SU-DHL-6 (cell line): ENCODE data around the gene ARID5A.

Experiments used
- H2AFZ ChIP-seq: fragments of 200-600 bp; sonication (generic); 2 replicates; pipeline ENCODE4 v1.6.1; 2014; ENCODE audit warnings: low read depth, mild to moderate bottlenecking, moderate library complexity, mixed read lengths, antibody characterized with exemption, low read length; ENCODE audit not compliant: severe bottlenecking
- H3F3A ChIP-seq: fragments of 200-600 bp; shearing (Covaris generic); 2 replicates; pipeline ENCODE4 v1.6.0; 2016; ENCODE audit warnings: antibody characterized with exemption, mild to moderate bottlenecking; ENCODE audit not compliant: insufficient read depth
- H3K27ac ChIP-seq: fragments of 200-600 bp; sonication (generic); 2 replicates; pipeline ENCODE4 v1.5.1; 2016; ENCODE audit warnings: low read depth, mild to moderate bottlenecking, low read length, moderate library complexity, mixed read lengths
- H3K27me3 ChIP-seq: fragments of 200-600 bp; sonication (generic), shearing (Covaris generic); 2 replicates; pipeline ENCODE4 v1.6.0; 2014; ENCODE audit warnings: mild to moderate bottlenecking, low read length
- H3K36me3 ChIP-seq: fragments of 200-600 bp; sonication (generic); 2 replicates; pipeline ENCODE4 v1.6.1; 2014; ENCODE audit warnings: mild to moderate bottlenecking, low read length, mixed read lengths
- H3K4me2 ChIP-seq: fragments of 300-600, 200-600 bp; shearing (Covaris generic), sonication (generic); 2 replicates; pipeline ENCODE4 v1.6.0; 2014; ENCODE audit warnings: low read length, low read depth, mild to moderate bottlenecking; ENCODE audit not compliant: poor library complexity, severe bottlenecking
- H3K4me3 ChIP-seq: fragments of 200-600 bp; sonication (generic); 2 replicates; pipeline ENCODE4 v1.5.1; 2014; ENCODE audit warnings: antibody characterized with exemption, low read length, mild to moderate bottlenecking, mixed read lengths; ENCODE audit not compliant: insufficient read depth, poor library complexity, severe bottlenecking
- H3K79me2 ChIP-seq: fragments of 200-600 bp; sonication (generic); 2 replicates; pipeline ENCODE4 v1.6.1; 2014; ENCODE audit warnings: mild to moderate bottlenecking, low read length, moderate library complexity; ENCODE audit not compliant: insufficient read depth
- H3K9ac ChIP-seq: fragments of 200-600 bp; sonication (generic); 2 replicates; pipeline ENCODE4 v1.7.0; 2014; ENCODE audit warnings: mild to moderate bottlenecking, low read length
- H3K9me2 ChIP-seq: fragments of 200-600 bp; sonication (generic); replicated peaks from 2 replicates; pipeline ENCODE4 v1.6.1; 2014; ENCODE audit warnings: low read length; ENCODE audit not compliant: insufficient read depth
- H3K9me3 ChIP-seq: fragments of 200-600 bp; sonication (generic); 2 replicates; pipeline ENCODE4 v1.6.1; 2014; ENCODE audit warnings: low read length, mixed read lengths; ENCODE audit not compliant: insufficient read depth
- H4K20me1 ChIP-seq: fragments of 200-600 bp; sonication (generic); 2 replicates; pipeline ENCODE4 v1.6.1; 2014; ENCODE audit warnings: low read depth, mild to moderate bottlenecking, antibody characterized with exemption, low read length, moderate library complexity, mixed read lengths
- EZH2phosphoT487 ChIP-seq: fragments of 200-600 bp; sonication (generic), shearing (Covaris generic); conservative IDR thresholded peaks from 2 replicates; pipeline ENCODE4 v1.6.1; 2018; ENCODE audit warnings: mild to moderate bottlenecking, antibody characterized with exemption, low read length, moderate library complexity, mixed read lengths
- TF ChIP-seq, protein P1 (sequence below): fragments of 200-600 bp; sonication (generic); IDR thresholded peaks from one replicate; pipeline ENCODE4 v1.5.1; 2017; ENCODE audit warnings: antibody characterized with exemption, mild to moderate bottlenecking, low read length, moderate library complexity; ENCODE audit not compliant: insufficient read depth, poor library complexity, severe bottlenecking

Gene ARID5A

DNA sequence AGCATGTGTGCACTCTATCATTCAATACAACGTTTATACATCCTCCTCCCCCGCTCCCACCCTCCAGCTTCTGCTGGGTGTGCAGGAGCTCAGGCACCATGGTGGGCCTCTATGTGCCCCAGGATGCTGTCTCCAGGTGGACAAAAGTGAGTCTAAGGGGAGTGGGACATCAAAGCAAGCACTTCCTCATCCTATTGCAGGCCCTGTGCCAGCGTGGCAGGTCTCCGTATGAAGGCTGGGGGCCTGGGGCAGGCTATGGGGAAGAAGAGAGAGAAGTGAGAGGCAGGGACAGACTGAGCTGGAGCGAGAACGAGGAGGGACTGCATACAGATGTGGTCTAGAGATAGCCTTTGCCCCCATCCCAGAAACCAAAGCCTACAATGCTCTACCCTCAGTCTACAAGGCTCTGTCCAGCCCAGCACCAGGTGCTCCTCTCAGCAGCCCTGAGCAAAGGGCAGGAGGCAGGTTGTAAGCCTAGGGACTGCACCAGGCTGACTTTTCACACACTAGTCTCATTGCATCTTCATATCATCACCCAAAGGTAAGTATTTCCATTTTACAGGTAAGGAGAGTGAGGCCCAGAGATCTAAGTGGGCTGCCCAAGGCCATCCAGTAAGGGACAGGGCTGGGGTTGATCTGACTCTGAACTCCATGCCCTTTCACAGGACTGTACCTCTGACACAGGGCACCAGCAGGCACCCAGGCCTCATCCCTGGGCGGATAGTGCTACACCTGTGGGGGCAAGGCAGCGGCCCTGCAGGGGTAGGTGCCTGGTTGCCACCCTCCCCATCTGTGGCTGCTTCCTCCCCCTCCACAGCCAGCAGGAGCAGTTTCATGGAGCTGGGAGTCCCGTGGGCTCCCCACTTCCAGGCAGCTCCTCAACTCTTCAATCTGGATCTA lies 14.0 kb upstream of the ARID5A start:
- Histone ChIP-seq H3K79me2 (no peaks in the 10 kb centered on the region), H3K4me2 (no peak overlapping the region)

GRCh38 chr2:96523659-96524481 lies 12.7 kb upstream of the ARID5A start:
- Histone ChIP-seq H3K9ac (no peak overlapping the region), H4K20me1 (no peaks in the 10 kb centered on the region), H2AFZ (no peak overlapping the region), H3K27ac (no peak overlapping the region), H3K9me3 (no peaks in the 10 kb centered on the region), H3K4me2 (no peak overlapping the region), H3K36me3 (no peaks in the 10 kb centered on the region), H3K9me2 (no peaks in the 10 kb centered on the region), H3K27me3 (no peaks in the 10 kb centered on the region), H3K4me3 (no peak overlapping the region), H3F3A (no peaks in the 10 kb centered on the region), H3K79me2 (no peaks in the 10 kb centered on the region)
- TF ChIP-seq, protein P1, sequence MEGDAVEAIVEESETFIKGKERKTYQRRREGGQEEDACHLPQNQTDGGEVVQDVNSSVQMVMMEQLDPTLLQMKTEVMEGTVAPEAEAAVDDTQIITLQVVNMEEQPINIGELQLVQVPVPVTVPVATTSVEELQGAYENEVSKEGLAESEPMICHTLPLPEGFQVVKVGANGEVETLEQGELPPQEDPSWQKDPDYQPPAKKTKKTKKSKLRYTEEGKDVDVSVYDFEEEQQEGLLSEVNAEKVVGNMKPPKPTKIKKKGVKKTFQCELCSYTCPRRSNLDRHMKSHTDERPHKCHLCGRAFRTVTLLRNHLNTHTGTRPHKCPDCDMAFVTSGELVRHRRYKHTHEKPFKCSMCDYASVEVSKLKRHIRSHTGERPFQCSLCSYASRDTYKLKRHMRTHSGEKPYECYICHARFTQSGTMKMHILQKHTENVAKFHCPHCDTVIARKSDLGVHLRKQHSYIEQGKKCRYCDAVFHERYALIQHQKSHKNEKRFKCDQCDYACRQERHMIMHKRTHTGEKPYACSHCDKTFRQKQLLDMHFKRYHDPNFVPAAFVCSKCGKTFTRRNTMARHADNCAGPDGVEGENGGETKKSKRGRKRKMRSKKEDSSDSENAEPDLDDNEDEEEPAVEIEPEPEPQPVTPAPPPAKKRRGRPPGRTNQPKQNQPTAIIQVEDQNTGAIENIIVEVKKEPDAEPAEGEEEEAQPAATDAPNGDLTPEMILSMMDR, result no peak
- TF ChIP-seq EZH2phosphoT487, result no peak

More for the DNA sequence above, 14.0 kb upstream of the ARID5A start:
- no peak for TF ChIP-seq EZH2phosphoT487
- TF ChIP-seq, protein P1, result no peak
- Histone ChIP-seq H3K27me3 (no peaks in the 10 kb centered on the region), H3K9me3 (no peaks in the 10 kb centered on the region), H3F3A (no peaks in the 10 kb centered on the region), H4K20me1 (no peaks in the 10 kb centered on the region), H3K9me2 (no peaks in the 10 kb centered on the region), H2AFZ (no peak overlapping the region), H3K36me3 (no peaks in the 10 kb centered on the region), H3K27ac (no peak overlapping the region), H3K4me3 (no peak overlapping the region), H3K9ac (no peak overlapping the region)

DNA sequence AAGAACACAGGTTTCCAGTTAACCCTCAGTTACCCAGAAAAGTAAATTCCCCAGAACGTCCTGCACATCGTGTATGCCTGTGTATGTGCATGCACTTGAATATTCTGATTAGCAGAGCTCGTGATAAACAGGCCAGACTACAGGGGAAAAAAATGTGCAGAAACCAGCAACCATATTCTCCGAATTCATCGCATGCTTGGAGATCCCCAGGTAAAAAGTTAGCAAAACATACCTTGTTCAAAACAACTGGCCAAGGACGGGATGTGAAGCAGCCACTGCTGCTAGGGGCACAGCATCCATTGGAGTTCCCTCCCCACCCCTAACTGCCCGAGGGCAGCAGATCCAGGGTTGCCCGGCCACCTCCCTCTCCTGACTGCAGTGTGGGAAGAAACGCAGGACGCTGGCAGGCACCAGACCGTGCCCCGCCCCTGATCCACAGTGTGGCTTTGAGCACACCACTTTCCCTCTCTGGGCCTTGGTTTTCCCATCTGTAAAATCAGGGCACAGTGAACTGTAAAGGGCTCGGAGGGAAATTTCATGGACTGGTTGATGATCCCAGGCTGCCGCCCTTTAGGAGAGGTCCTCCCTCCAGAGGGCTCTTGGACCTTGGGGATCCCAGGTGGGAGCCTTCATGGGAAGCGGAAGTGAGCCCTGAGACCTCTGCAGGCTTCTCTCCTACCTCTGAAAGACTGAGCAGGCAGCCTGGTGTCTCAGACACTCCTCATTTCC lies 11.9 kb upstream of the ARID5A start:
- no peak for TF ChIP-seq EZH2phosphoT487
- TF ChIP-seq, protein P1, result no peak
- Histone ChIP-seq H3K4me2 (no peak overlapping the region), H4K20me1 (no peaks in the 10 kb centered on the region), H3K9me3 (no peaks in the 10 kb centered on the region), H3K27ac (no peak overlapping the region), H3K9ac (no peak overlapping the region), H3K4me3 (no peak overlapping the region), H3K79me2 (no peaks in the 10 kb centered on the region), H3F3A (no peaks in the 10 kb centered on the region), H3K27me3 (no peaks in the 10 kb centered on the region), H3K36me3 (no peaks in the 10 kb centered on the region), H2AFZ (no peak overlapping the region), H3K9me2 (no peaks in the 10 kb centered on the region)
